Pancreas (tissue), 10 donors: ENCODE results near the gene RNF220. TPM values are rescaled to one million over a fixed set of nuclear protein-coding genes. Genes with fewer than 3 reads are reported as not detected.

Source experiments
- ATAC-seq, 4 donors: fragments of 200-7000 bp; cut with Tn5 transposase; one replicate each; pipeline versions ENCODE4 v1.8.0 to v1.9.1; 2020; ENCODE audit warnings: mild to moderate bottlenecking in 4 of 4, moderate library complexity in 4 of 4
- DNase-seq, 6 donors: peaks; one replicate each; pipeline ENCODE4 v3.0.0-alpha.2; 2020
- FAIRE-seq: peaks from 2 replicates; lab custom pipeline; 2012; peaks lifted over from hg19 to GRCh38; lab: Jason Lieb, UNC
- H3K27ac ChIP-seq, 4 donors: fragments of 200-600 bp; sonication (generic); 1 replicate in 3 of 4; 2 replicates in 1 of 4; pipeline versions ENCODE4 v1.5.0 to v1.8.0; 2020
- H3K27me3 ChIP-seq, 4 donors: fragments of 200-600 bp; one replicate each; pipeline ENCODE4 v1.8.0; 2021
- H3K36me3 ChIP-seq, 3 donors: fragments of 200-600 bp; sonication (generic) in 1 of 3; one replicate each; pipeline versions ENCODE4 v1.5.0 to v1.8.0; 2020 to 2021
- H3K4me1 ChIP-seq, 3 donors: fragments of 200-600 bp; one replicate each; pipeline ENCODE4 v1.8.0; 2021
- H3K4me3 ChIP-seq, 4 donors: fragments of 200-600 bp; sonication (generic) in 2 of 4; one replicate each; pipeline versions ENCODE4 v1.5.0 to v1.8.0; 2020 to 2021
- H3K9me3 ChIP-seq, 4 donors: fragments of 200-600 bp; one replicate each; pipeline ENCODE4 v1.8.0; 2021
- CTCF ChIP-seq, 4 donors: fragments of 200-600 bp; sonication (generic) in 3 of 4; IDR thresholded peaks; one replicate each; pipeline versions ENCODE4 v1.5.0 to v1.8.0; 2021; ENCODE audit warnings: antibody characterized with exemption in 4 of 4
- WGBS, 2 donors: extraction: QIAGEN DNeasy Blood & Tissue Kit; methylation state at CpG; one replicate each; pipeline ENCODE4 v1.1.7; 2013; 5-methylcytosine and 5-hydroxymethylcytosine counted together
- intact Hi-C, 3 donors: fragments of 100-400 bp; cut with DNase I; formaldehyde crosslinking; loops; one replicate each; pipeline versions ENCODE4 v1.11.1 to v1.14.2; 2022
- polyA plus RNA-seq, 2 donors: library from polyadenylated mRNA; stranded (reverse); fragments of 200-250 nt; gene quantifications; one replicate each; pipeline ENCODE4 v1.2.3, GENCODE V29; 2013
- total RNA-seq, 6 donors: library from RNA; stranded (reverse); fragmentation: NEBNext Ultra II Directional in 4 of 6; extraction: Animal tissue kit (Norgen Biotek cat#: 25700) in 4 of 6; gene quantifications; one replicate each; pipeline versions ENCODE4 v1.2.1 to v1.2.4, GENCODE V29; 2021 to 2023
- donor health status: healthy with polysubstance abuse.
- donor health status: DM: no; HTN: no; CAD: no; lungs with moderate emphysema.
- donor health status: DM: no; HTN: no; CAD: no.
- donor health status: control.
- donor health status: control.
- donor health status: Bipolar disorder and iron deficiency.
- donor health status: DM: yes; HTN: yes; CAD: no.
- donor health status: DM: no; HTN: no; CAD: no.
- donor health status: DM: no; HTN: no; CAD: no.
- donor health status: DM: yes; HTN: yes; CAD: no.

The RNF220 gene
- total and polyA plus RNA-seq, 8 donors, result 22.3 to 43.2 (median 33.0) TPM

GRCh38 chr1:44581205-44581604 lies 176.2 kb downstream of the RNF220 start:
- no peak for TF ChIP-seq CTCF (IDR thresholded peaks at IDR 0.05)
- H3K36me3 ChIP-seq, result no peaks in the 10 kb centered on the region
- ATAC-seq (no peak), DNase-seq (no peak), FAIRE-seq (no peak)
- 76 to 81% methylated on average over 6 of the region's 6 CpGs for WGBS, 2 donors
- H3K27me3 ChIP-seq, result no peaks in the 10 kb centered on the region
- intact Hi-C loops, result no loop called here
- no peaks in the 10 kb centered on the region for H3K4me1 ChIP-seq
- H3K27ac ChIP-seq, result no peak overlapping the region
- no peaks in the 10 kb centered on the region for H3K9me3 ChIP-seq
- H3K4me3 ChIP-seq, result no peak overlapping the region

- no peak for ATAC-seq
Observed at GRCh38 chr1:44584167-44584566, 179.1 kb downstream of the RNF220 start.

GRCh38 chr1:44585315-44585920 lies 180.4 kb downstream of the RNF220 start:
- no peak for DNase-seq
- intact Hi-C loops, result no loop called here
- Histone ChIP-seq H3K27ac (no peak overlapping the region), H3K4me1 (no peaks in the 10 kb centered on the region), H3K4me3 (no peak overlapping the region), H3K36me3 (no peaks in the 10 kb centered on the region), H3K9me3 (no peaks in the 10 kb centered on the region), H3K27me3 (no peaks in the 10 kb centered on the region)
- no peak for ATAC-seq
- TF ChIP-seq CTCF (IDR thresholded peaks at IDR 0.05), result no peak
- no peak for FAIRE-seq
- 35 to 45% methylated on average over 4 of the region's 4 CpGs for WGBS, 2 donors

More at GRCh38 chr1:44584167-44584566, 179.1 kb downstream of the RNF220 start:
- intact Hi-C loops, result no loop called here
- no peak for TF ChIP-seq CTCF (IDR thresholded peaks at IDR 0.05)
- no peak for DNase-seq
- Histone ChIP-seq H3K4me3 (no peak overlapping the region), H3K4me1 (no peaks in the 10 kb centered on the region), H3K27ac (no peak overlapping the region), H3K27me3 (no peaks in the 10 kb centered on the region), H3K9me3 (no peaks in the 10 kb centered on the region), H3K36me3 (no peaks in the 10 kb centered on the region)
- no peak for FAIRE-seq
- 47 to 48% methylated on average over 6 of the region's 6 CpGs for WGBS, 2 donors

- Histone ChIP-seq H3K27me3 (no peaks in the 10 kb centered on the region), H3K4me1 (no peaks in the 10 kb centered on the region), H3K36me3 (no peaks in the 10 kb centered on the region), H3K27ac (no peak overlapping the region), H3K9me3 (no peaks in the 10 kb centered on the region), H3K4me3 (no peak overlapping the region)
- intact Hi-C loops, result no loop called here
- no peak for TF ChIP-seq CTCF (IDR thresholded peaks at IDR 0.05)
- 76 to 82% methylated on average over 17 of the region's 17 CpGs for WGBS, 2 donors
- FAIRE-seq, result no peak
- peak in 1 of 6 donors; percentile 23 for DNase-seq
- no peak for ATAC-seq
Observed at GRCh38 chr1:44587796-44588460, 182.9 kb downstream of the RNF220 start.
